Measurements from ENCODE around the gene BTLA.

- TF ChIP-seq EZH2phosphoT487 (IDR thresholded peaks at IDR 0.05; ENCODE audit: borderline replicate concordance) (no peak), CTCF (conservative IDR thresholded peaks at IDR 0.05; ENCODE audit: low read length) (no peak)
Measured at GRCh38 chr3:112416391-112417212, 82.7 kb downstream of the BTLA start.

Data from Loucy (cell line).